Renal cortical epithelial cell (primary cell): ENCODE data around the gene GNG13. TPM values are rescaled to one million over a fixed set of nuclear protein-coding genes. Genes with fewer than 3 reads are reported as not detected.

Experiments
- DNase-seq: peaks from one replicate; pipeline ENCODE4 v3.0.0-alpha.2; 2011; ENCODE audit warnings: low read depth
- total RNA-seq: library from RNA; depleted of rRNA; stranded (reverse); fragments of >200 nt; gene quantifications from 2 replicates; pipeline ENCODE4 v1.2.3, GENCODE V29; 2014

The GNG13 gene
- total RNA-seq, 1 donor from 2014 or later, result not detected

DNA sequence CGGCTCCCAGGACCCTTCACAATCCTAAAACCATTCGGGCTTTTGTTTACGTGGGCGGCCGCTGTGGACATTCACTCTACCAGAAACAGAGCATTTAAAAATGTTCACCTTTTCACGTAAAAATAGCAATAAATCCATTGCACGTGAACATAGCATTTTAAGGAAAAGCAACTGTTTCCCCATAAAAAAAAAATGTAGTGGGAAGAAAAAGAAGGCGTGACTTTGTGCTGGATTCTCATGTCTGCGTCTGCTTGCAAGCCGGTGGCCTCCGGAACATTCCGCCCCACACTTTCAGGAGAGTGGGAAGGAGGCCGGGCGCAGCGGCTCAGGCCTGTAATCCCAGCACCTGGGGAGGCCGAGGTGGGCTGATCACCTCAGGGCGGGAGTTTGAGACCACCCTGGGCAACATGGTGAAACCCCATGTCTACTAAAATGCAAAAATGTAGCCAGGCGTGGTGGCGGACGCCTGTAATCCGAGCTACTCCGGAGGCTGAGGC, 13.4 kb upstream of the GNG13 start:
- no peak for DNase-seq

DNA sequence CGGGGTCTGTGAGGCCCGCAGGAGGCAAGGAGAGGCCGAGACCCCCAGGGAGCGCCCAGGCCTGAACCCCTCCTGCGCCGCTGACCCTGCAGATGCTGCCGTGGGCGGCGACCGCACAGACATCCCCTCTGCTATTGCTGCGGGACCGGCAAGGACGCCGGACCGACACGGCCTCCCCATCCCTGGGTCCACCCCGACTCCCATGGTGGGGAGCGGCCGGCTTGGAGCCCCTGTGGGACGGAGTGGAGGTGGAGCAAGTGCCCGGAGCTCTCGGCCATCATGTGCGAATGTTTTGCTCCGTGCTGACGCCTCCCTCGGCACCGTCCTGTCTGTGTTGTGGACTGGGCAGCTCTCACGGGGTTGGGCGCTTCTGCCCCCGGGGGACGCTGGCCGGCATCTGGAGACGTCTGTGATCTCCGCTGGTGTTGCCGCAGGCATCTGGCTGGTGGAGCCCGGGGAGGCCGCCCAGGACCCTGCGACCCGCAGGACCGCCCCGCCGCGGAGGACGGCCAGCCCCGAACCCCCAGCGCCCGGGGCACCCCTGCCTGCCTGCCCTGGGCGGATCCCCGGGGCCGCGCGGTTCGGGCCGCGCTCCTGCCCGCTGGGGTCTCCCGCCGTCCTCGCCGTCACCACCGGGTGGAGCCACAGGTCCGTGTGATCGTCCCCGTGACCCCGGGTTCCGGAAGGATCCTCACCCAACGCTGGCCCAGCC, 12.8 kb upstream of the GNG13 start:
- DNase-seq, result no peak

DNA sequence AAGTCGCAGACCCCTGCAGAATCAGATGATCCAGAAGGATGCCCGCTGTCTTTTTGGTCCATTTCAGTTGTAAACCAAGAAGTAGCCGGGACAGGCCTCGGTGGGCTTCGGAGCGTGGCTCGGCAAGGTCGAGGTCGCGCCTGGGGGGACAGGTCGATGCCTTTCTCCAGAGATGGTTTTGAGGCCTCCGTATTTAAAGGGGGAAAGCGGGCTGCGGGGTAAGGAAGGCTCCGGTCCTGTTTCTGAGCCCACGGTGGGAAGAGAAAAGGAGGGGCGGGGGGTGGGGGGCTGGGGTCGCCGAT, 7.5 kb upstream of the GNG13 start:
- DNase-seq, result no peak

DNA sequence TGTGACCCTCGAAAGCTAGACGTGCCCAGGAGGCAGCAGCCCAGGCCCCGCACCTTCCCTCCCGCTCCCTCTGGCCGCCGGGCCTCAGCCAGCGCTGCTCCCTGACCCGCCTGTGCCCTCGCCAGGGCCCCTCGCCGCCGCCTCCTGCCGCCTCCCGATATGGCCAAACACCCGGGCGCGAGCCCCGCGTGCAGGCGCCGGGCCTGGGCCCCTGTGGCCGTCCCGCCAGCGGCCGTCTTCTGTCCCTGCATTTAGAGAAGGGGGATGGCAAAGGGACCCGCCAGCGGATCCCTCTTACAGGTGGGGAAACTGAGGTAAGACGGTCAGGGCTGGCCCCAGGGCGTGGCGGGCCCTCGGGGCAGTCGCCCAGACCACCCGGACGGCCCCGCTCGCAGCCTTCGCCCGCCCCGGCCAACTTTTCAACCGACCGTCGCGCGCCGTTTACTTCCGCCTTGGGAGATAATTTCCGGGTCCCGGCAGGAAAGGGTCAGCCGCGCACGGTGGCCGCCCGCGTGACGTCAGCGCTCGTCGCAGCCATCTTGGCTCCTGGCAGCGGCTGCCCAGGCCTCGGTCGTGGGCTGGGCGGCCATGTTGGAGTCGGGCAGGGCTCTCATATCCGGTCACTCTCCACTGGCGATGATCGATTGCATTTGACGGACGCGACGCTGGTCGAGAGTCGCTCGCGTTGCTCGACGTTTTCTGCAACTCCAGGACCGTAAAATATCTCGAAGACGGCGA, 7.0 kb upstream of the GNG13 start:
- peak; percentile 70 for DNase-seq

- DNase-seq, result no peak
Observed at GRCh38 chr16:805474-805873, 4.9 kb upstream of the GNG13 start.

DNA sequence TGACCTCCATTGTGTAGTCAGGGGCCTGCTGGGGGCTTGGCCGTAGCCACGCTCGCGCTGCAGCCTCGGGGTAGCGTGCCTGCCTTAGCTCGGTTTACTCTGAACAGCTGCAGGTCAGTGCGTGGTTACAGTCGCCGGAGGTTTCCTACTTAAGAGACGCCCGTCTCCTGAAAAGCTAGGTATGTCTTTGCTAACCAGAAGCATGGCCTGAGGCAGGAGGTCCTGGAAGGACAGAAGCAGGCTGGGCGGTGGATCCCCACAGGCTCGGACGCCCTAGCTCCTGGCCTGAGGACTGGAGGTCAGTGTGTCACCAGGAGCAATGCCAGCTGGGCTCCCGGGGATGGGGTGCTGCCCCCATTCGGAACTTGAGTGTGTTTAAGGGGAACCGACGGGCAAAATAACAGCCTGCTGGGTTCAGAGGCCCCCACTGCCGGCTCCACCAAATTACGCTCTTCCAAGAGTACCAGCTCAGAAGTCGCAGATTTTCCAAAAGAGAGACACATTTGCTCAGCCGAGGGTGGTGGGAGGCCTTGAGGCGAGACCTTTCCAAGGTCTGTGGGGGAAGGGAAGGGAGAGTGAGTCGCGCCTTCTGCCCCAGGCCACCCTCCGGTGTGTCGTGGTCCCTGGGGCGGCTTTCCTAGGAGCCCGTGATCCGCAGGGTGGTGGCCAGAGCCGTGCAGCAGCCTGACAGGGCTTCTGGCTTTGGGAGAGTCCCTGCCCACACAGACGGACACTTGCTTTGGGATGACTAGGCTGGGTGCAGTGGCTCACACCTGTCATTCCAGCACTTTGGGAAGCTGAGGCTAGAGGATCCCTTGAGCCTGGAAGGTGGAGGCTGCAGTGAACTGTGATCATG, 3.9 kb upstream of the GNG13 start:
- no peak for DNase-seq

GRCh38 chr16:803754-804080, 3.2 kb upstream of the GNG13 start:
- no peak for DNase-seq

GRCh38 chr16:802914-803753, 2.6 kb upstream of the GNG13 start:
- no peak for DNase-seq

- no peak for DNase-seq
Observed at GRCh38 chr16:802461-802860, 1.9 kb upstream of the GNG13 start.

- no peak for DNase-seq
Observed at GRCh38 chr16:801584-802363, 1.2 kb upstream of the GNG13 start.

DNA sequence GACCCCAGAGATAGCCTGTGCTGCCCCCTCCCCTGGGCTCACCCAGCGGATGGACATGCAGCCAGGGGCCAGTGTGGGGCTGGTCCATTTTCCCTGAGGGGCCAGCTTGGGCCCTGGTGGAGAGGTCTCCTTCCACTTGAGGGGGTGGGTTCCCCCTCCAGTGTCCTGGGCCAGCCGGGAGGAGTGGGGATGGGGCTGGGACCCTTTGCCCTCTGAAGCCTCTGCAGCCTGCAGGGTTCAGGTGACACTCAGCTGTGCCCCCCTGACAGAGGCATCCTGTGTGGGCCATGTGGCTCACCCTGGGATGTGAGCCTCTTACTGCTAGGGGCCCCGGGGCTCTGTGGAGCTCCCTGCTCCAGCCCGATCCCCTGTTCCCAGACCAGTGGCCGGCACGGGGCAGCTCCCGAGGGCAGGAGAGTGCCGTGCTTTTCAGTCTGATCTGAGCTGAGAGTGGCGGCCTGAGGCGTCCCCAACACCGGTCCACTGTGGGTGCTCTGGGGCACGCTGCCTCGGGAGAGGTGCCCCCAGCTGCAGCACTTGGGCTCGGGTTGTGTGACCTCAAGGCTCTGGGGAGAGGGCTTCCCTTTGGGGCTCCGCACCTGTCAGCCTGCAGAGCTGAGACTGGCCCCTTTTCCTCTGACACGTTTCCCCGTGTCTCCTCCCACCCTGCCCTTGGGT, 439 bp upstream of the GNG13 start:
- no peak for DNase-seq

DNA sequence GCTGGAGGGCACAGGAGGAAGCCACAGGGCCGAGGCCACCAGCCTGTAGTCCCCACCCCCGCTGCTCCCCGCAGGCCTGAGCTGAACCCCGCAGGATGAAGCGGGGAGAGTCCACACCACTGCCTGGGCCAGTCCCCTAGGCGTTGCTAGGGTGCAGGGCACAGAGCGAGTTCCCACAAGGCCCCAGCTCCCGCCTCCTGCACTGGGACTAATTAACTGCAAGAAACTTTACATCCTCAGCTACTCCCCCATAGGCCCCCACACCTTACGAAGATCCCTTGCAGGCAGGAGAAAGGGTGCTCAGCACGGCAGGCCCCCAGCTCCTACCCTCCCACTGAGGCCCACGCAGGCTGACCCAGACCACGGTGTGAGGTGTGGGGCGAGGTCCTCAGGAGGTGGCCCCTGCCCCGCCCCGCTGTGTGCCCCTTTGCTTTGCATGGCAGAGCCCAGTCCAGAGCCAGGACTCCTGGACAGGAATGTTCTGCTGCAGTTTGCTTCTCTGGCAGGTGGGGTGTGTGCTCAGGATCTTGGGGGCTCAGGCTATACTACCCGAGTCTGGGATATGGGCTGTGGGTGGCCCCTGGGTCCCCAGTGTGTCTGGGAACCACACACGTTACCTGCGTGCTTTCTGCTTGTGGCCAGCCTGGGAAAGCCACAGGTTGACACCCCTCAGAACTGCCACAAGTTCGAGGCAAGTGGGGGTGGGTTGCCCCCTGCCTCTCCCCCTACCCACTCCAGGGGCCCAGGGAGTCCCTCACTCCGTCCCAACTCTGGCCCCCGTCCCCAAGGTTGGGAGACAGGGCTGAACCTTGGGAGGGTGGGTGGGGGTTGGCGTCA, 1.2 kb downstream of the GNG13 start:
- no peak for DNase-seq

GRCh38 chr16:798666-799065, 1.9 kb downstream of the GNG13 start:
- no peak for DNase-seq

- no peak for DNase-seq
Observed at GRCh38 chr16:797686-798085, 2.8 kb downstream of the GNG13 start.

DNA sequence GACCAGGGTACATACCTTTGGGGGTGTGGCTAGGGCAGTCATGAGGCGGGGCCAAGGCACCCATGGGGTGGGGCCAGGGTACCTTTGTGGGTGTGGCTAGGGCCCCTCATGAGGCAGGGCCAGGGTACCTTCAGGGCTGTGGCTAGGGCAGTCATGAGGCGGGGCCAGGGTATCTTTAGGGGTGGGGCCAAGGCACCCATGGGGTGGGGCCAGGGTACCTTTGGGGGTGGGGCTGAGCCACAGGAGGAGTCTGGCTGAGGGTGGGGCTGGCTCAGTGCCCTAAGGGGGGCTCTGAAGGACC, 3.5 kb downstream of the GNG13 start:
- DNase-seq, result no peak

GRCh38 chr16:796296-797119, 4.0 kb downstream of the GNG13 start:
- no peak for DNase-seq

- DNase-seq, result no peak
Observed at GRCh38 chr16:795580-796229, 4.8 kb downstream of the GNG13 start.

DNA sequence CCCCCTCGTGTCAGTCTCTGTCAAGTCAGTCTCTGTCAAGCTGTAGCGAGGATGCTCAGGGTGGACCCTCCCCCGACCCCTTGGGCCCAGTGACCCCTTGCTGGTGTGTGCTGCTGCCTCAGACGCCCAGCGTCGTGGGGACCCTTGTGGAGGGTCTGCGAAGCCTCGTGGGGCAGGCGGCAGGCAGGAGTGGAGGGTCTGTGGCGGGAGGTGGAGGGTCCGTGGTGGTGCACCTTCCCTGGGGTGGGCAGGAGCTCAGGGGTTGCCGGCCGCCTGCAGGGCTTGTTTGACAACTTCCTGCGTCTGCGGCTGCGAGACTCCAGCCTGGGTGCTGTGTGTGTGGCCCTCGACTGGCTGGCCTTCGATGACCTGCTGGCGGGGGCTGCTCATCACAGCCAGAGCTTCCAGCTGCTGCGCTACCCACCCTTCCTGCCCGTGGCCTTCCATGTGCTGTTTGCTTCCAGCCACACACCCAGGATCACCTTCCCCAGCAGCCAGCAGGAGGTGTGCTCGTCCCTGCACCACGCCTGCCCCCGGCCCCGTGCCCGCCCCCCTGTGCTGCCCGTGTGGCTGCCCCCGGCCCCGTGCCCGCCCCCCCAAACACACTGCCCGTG, 5.6 kb downstream of the GNG13 start:
- DNase-seq, result no peak
